ENCODE results near the gene SHROOM3.

Gene SHROOM3

GRCh38 chr4:76546759-76547742 lies 112.0 kb downstream of the SHROOM3 start:
- DNase-seq (ENCODE audit: low spot score in 2 of 2) (no peak), ATAC-seq (ENCODE audit: low read depth) (no peak)
- Mint-ChIP-seq H3K27me3 (peaks cover 18% of the 10 kb centered on the region), H3K27ac (no peak overlapping the region), H3K36me3 (no peaks in the 10 kb centered on the region), H3K9me3 (no peaks in the 10 kb centered on the region), H3K4me3 (no peak overlapping the region), H3K4me1 (peaks cover 4% of the 10 kb centered on the region)

- Mint-ChIP-seq H3K9me3 (no peaks in the 10 kb centered on the region), H3K36me3 (no peaks in the 10 kb centered on the region), H3K4me3 (no peak overlapping the region), H3K27me3 (peaks cover 15% of the 10 kb centered on the region), H3K4me1 (peaks cover 4% of the 10 kb centered on the region), H3K27ac (no peak overlapping the region)
- DNase-seq (ENCODE audit: low spot score in 2 of 2) (no peak), ATAC-seq (ENCODE audit: low read depth) (no peak)
Measured at GRCh38 chr4:76548704-76549103, 113.7 kb downstream of the SHROOM3 start.

DNA sequence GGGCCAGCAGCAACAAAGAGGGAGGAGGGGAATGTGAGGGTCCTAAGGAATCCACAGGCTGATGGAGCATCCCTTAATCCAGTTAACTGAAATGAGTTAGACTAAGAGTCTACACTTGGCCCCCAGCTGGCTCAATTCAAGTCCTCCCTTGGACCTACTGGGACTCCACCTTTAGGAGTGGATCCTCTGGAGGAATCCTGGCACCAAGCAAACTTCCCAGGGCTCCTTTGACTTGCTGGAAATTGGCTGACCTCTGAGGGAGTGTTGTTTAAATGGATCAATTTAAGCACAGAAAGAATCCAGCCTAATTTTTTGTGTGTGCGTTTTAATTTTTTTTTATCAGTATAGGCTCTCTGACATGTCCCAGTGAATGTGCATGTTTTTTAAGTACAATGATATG lies 114.7 kb downstream of the SHROOM3 start:
- ATAC-seq (ENCODE audit: low read depth) (no peak), DNase-seq (ENCODE audit: low spot score in 2 of 2) (no peak)
- H3K9me3 Mint-ChIP-seq: no peaks in the 10 kb centered on the region
- H3K27ac Mint-ChIP-seq: no peak overlapping the region
- H3K4me1 Mint-ChIP-seq: peaks cover 4% of the 10 kb centered on the region
- H3K4me3 Mint-ChIP-seq: no peak overlapping the region
- H3K36me3 Mint-ChIP-seq: no peaks in the 10 kb centered on the region
- H3K27me3 Mint-ChIP-seq: peaks cover 15% of the 10 kb centered on the region

DNA sequence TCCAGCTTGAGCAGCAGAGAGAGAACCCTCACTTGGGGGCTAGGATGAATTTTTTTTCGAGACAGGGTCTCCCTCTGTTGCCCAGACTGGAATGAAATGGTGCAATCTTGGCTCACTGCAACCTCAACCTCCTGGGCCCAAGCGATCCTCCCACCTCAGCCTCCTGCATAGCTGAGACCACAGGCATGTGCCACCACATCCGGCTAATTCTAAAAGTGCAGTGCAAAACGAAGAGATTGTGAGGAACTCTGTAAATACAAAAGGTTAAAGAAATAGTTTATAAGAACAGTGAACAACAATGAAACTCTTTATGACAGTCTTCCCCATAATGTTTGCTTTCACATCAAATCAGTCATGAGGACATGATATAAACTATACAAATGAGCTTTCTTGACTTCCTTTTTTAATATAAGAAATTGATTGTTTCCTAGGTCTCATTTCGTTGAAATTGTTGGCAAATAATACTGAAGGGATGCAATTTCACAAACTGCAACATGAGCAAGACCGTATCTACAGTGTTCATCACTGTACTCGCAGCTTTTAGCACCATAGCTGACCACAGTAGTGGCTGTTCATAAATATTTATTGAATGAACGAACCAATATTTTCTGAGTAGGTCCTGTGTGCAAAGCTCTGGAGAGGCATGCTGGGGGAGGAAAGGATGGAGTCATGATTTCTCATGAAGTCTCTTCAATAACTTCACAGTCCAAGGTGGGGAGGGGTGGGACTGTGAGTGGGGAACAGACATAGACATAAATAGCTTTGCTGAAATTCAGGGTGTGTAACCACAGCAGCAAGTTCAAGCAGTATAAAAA lies 116.1 kb downstream of the SHROOM3 start:
- Mint-ChIP-seq H3K4me3 (no peak overlapping the region), H3K27ac (no peak overlapping the region), H3K9me3 (no peaks in the 10 kb centered on the region), H3K36me3 (no peaks in the 10 kb centered on the region), H3K27me3 (peaks cover 11% of the 10 kb centered on the region), H3K4me1 (no peaks in the 10 kb centered on the region)
- DNase-seq (ENCODE audit: low spot score in 2 of 2) (no peak), ATAC-seq (ENCODE audit: low read depth) (no peak)

DNA sequence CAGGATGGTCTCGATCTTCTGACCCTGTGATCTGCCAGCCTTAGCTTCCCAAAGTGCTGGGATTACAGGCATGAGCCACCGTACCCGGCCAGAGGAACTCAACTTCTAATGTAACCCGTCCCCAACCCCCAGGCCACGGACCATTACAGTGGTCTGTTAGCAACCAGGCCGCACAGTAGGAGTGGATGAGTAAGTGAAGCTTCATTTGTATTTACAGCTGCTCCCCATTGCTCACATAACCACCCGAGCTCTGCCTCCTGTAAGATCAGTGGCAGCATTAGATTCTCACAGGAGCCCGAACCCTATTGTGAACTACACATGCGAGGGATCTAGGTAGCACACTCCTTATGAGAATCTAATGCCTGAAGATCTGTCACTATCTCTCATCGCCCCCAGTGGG lies 119.6 kb downstream of the SHROOM3 start:
- ATAC-seq (ENCODE audit: low read depth) (no peak), DNase-seq (ENCODE audit: low spot score in 2 of 2) (no peak)
- H3K27me3 Mint-ChIP-seq: peaks cover 2% of the 10 kb centered on the region
- H3K36me3 Mint-ChIP-seq: no peaks in the 10 kb centered on the region
- H3K4me3 Mint-ChIP-seq: no peak overlapping the region
- H3K27ac Mint-ChIP-seq: no peak overlapping the region
- H3K4me1 Mint-ChIP-seq: no peaks in the 10 kb centered on the region
- no peaks in the 10 kb centered on the region for H3K9me3 Mint-ChIP-seq

DNA sequence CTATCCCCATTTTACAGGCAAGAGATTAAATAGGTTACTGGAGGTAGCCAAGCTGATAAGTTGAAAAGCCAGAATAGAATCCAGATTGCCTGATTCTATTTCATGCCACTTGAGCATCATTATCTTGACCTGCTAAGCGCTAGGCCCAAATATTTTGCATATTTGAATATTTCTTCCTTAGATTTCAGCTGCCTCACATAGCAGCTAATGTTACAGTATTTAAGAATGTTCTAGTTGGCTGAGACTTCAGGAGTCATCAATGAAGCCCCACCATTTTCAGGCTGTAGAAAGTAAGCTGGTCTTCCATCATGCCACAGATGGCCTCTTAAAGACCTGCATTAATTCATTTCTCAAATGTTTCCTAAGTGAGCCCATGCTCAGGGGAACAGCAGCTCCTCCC lies 121.4 kb downstream of the SHROOM3 start:
- Mint-ChIP-seq H3K9me3 (no peaks in the 10 kb centered on the region), H3K27me3 (peaks cover 3% of the 10 kb centered on the region), H3K4me1 (no peaks in the 10 kb centered on the region), H3K4me3 (no peak overlapping the region), H3K36me3 (no peaks in the 10 kb centered on the region), H3K27ac (no peak overlapping the region)
- DNase-seq (ENCODE audit: low spot score in 2 of 2) (no peak), ATAC-seq (ENCODE audit: low read depth) (no peak)

DNA sequence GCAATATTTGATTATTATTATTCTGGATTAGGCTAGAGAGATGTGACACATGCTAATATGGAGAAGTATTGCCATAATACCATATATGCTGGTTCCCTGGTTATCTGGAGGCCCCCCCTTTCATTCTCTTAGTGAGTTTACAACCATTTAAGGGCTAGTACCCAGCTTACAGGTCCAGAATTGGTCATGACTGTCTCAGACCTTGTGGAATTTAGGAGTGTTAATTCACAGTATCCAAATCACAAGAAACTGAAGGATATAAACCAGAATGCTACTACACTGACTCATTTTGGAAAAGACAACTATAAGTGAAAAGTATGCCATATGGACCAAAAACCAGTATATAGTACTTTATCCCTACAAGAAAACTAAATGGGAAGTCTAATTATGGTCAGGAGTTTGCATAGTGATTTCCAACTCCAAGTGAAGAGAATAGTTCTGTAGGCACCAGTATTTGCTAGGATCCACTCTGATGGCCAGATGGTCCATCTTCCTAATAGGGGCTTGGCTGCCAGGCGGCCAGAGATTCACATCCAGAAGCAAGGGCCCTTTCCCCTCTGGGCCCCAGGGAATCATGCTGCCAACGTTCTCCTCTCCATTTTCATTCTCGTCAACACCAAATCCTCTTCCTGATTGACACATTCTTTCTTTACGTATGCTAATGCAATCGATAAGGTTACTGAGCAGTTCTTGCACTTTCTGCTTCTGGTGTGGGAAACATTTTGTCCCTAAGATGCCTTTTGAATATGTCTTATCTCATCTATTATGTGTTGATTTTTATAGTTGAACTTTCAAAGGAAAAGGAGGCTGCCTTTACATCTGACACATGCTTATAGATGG lies 123.6 kb downstream of the SHROOM3 start:
- ATAC-seq (ENCODE audit: low read depth) (no peak), DNase-seq (ENCODE audit: low spot score in 2 of 2) (no peak)
- Mint-ChIP-seq H3K4me1 (no peaks in the 10 kb centered on the region), H3K36me3 (no peaks in the 10 kb centered on the region), H3K27me3 (peaks cover 3% of the 10 kb centered on the region), H3K27ac (no peak overlapping the region), H3K9me3 (no peaks in the 10 kb centered on the region), H3K4me3 (no peak overlapping the region)

DNA sequence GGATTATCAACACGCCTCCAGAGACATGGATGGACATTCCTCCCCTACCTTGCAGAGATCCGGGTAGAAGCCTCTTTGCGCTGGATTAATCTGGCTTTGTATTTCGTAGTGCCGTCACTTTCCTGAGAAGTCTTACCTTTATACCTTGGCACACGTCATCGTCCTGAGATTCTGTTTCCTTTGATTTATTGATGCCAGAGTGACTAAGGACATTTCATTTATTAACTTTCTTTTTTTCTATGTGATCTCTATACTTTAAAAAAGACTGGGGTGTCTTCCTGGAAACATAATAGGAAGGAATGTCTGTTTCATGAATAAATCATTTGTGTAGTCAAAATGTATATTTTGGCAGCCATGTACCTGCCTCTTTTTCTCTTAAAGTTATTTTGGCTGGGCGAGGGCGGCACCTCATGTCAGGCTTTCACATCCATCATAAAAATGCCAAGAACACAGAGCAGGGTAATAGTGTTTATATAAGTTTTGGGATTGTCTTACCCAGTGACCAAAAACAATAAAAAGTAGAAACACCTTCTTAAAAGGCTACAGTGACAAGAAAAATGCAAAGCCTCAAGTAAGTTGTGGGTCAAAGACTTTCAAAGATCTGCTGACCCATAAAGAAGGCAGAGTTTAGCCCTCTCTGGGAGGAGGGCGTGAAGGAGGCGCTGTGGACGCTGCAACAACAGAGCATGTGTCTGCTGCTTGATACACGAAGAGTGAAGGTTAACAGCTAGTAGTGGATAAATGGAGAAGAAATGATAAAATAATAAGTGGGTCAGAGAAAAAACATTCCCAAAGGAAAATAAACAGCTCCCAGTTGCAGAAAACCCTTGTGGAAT lies 124.4 kb downstream of the SHROOM3 start:
- no peak for ATAC-seq (ENCODE audit: low read depth)
- Mint-ChIP-seq H3K36me3 (no peaks in the 10 kb centered on the region), H3K9me3 (no peaks in the 10 kb centered on the region), H3K4me1 (no peaks in the 10 kb centered on the region), H3K27me3 (peaks cover 5% of the 10 kb centered on the region), H3K4me3 (no peak overlapping the region), H3K27ac (no peak overlapping the region)
- DNase-seq (ENCODE audit: low spot score in 2 of 2): no peak

- Mint-ChIP-seq H3K27ac (no peak overlapping the region), H3K4me3 (no peak overlapping the region)
- DNase-seq (ENCODE audit: low spot score in 2 of 2): no peak
Measured at GRCh38 chr4:76562161-76562560, 127.1 kb downstream of the SHROOM3 start.

GRCh38 chr4:76562836-76563453 lies 127.9 kb downstream of the SHROOM3 start:
- Mint-ChIP-seq H3K36me3 (no peaks in the 10 kb centered on the region), H3K4me1 (no peaks in the 10 kb centered on the region)
- no peak for ATAC-seq (ENCODE audit: low read depth)

More at GRCh38 chr4:76562161-76562560, 127.1 kb downstream of the SHROOM3 start:
- Mint-ChIP-seq H3K4me1 (no peaks in the 10 kb centered on the region), H3K27me3 (peaks cover 5% of the 10 kb centered on the region), H3K36me3 (no peaks in the 10 kb centered on the region), H3K9me3 (no peaks in the 10 kb centered on the region)
- no peak for ATAC-seq (ENCODE audit: low read depth)

DNA sequence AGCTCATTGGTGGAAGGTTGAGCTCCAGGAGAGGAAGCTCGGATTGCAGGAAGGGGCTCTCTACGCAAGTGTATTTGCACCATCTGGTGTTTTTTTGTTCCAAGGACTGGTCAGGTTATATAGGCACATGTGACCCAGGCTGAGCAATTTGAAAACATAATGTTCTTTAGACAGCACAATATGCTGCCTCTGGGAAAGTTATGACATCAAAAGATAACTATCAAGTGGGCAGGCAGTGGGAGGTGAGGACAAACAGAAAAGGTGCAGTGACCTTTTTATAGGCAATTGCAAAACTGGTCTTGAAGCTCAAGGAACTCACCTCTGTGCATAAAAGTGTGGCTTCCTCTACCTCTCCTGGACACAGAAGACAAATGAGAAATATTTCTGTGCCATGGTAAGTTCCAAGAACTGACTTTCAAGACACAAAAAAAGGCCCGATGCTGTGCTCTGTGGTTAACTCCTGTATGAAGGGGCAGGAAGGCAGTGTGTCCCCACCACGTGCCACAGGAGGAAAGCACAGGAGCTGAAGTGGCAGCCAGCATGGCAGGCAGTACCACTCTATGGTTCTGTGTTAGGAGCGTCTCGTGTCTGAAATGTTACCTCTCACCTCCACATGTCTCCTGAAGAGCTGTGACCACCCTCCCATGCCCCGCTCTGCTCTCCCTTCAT lies 128.6 kb downstream of the SHROOM3 start:
- ATAC-seq (ENCODE audit: low read depth) (no peak), DNase-seq (ENCODE audit: low spot score in 2 of 2) (no peak)
- H3K4me3 Mint-ChIP-seq: no peak overlapping the region
- H3K9me3 Mint-ChIP-seq: no peaks in the 10 kb centered on the region
- H3K27ac Mint-ChIP-seq: no peak overlapping the region
- peaks cover 5% of the 10 kb centered on the region for H3K27me3 Mint-ChIP-seq
- H3K4me1 Mint-ChIP-seq: no peaks in the 10 kb centered on the region
- no peaks in the 10 kb centered on the region for H3K36me3 Mint-ChIP-seq

More at GRCh38 chr4:76562836-76563453, 127.9 kb downstream of the SHROOM3 start:
- Mint-ChIP-seq H3K9me3 (no peaks in the 10 kb centered on the region), H3K4me3 (no peak overlapping the region), H3K27me3 (peaks cover 5% of the 10 kb centered on the region), H3K27ac (no peak overlapping the region)
- DNase-seq (ENCODE audit: low spot score in 2 of 2): no peak

DNA sequence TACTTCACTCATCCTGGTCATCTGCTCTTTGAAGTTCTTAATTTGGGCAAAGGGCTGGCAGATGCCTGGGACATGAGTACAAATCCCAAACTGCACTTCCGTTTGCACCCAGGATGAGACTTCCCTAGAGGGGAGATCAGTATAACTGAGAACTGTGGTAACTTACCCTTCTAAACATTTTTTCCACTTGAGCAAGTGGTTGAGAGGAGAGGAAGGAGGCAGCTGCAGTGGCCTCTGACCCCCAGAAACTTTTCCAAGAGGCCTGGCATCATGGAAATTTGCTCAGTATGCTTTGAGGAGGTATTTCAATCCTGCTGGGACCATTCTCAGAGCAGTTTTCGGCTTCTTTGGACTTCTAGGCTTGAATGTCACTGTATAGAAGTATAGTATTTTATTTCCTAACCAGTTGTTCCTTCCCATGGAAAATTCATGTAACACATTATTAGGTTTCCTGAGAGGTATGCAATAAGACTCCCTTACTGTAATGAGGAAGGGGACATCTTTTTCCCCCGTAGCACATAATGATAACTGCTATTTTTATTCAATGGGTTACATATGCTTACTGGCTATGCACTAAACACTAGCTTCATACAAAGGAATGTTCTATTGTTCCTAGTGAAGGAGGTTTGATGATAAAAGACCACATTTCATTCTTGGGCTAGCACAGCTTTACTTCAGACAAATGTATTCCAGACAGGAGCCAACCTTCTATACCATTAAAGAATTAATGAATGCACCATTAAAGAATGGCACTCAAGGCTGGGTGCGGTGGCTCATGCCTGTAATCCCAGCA lies 129.3 kb downstream of the SHROOM3 start:
- H3K27ac Mint-ChIP-seq: no peak overlapping the region
- no peaks in the 10 kb centered on the region for H3K36me3 Mint-ChIP-seq
- H3K4me3 Mint-ChIP-seq: no peak overlapping the region
- H3K9me3 Mint-ChIP-seq: no peaks in the 10 kb centered on the region
- DNase-seq (ENCODE audit: low spot score in 2 of 2): no peak
- no peak for ATAC-seq (ENCODE audit: low read depth)
- H3K27me3 Mint-ChIP-seq: peaks cover 4% of the 10 kb centered on the region
- no peaks in the 10 kb centered on the region for H3K4me1 Mint-ChIP-seq

Measured in memory B cell (primary cell).